ENCODE data around the gene PIWIL1. TPM values are rescaled to one million over a fixed set of nuclear protein-coding genes. Genes with fewer than 3 reads are reported as not detected.

The PIWIL1 gene
- total RNA-seq, 1 donor from 2014 or later: not detected

Other genes with a start within 250 kb of the PIWIL1 start
- not detected in 2 replicates for gene FZD10, start 175.4 kb upstream of the PIWIL1 start, total RNA-seq